ENCODE results near the gene INPP5E. TPM values are rescaled to one million over a fixed set of nuclear protein-coding genes. Genes with fewer than 3 reads are reported as not detected.

The INPP5E gene
- total and polyA plus RNA-seq, 2 experiments from 2014 or later: 5.3 to 7.1 TPM

GRCh38 chr9:136405481-136405880 is 34.2 kb downstream of the INPP5E start:
- no peaks in the 10 kb centered on the region for H3K27me3 ChIP-seq
- WGBS (ENCODE audit: low lambda C conversion rate, missing lambda C conversion rate): 91% methylated on average over 7 of the region's 7 CpGs
- H3K9me3 ChIP-seq (ENCODE audit: low read depth): no peaks in the 10 kb centered on the region
- no peak for DNase-seq (ENCODE audit: low spot score)
- TF ChIP-seq EZH2 (IDR thresholded peaks at IDR 0.05; ENCODE audit: borderline replicate concordance) (no peak), EZH2phosphoT487 (IDR thresholded peaks at IDR 0.05; ENCODE audit: low read depth, severe bottlenecking, unreplicated experiment) (no peak)
- TF ChIP-seq, protein P1, sequence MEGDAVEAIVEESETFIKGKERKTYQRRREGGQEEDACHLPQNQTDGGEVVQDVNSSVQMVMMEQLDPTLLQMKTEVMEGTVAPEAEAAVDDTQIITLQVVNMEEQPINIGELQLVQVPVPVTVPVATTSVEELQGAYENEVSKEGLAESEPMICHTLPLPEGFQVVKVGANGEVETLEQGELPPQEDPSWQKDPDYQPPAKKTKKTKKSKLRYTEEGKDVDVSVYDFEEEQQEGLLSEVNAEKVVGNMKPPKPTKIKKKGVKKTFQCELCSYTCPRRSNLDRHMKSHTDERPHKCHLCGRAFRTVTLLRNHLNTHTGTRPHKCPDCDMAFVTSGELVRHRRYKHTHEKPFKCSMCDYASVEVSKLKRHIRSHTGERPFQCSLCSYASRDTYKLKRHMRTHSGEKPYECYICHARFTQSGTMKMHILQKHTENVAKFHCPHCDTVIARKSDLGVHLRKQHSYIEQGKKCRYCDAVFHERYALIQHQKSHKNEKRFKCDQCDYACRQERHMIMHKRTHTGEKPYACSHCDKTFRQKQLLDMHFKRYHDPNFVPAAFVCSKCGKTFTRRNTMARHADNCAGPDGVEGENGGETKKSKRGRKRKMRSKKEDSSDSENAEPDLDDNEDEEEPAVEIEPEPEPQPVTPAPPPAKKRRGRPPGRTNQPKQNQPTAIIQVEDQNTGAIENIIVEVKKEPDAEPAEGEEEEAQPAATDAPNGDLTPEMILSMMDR (IDR thresholded peaks at IDR 0.05; ENCODE audit: poor library complexity): no peak
- H3K79me2 ChIP-seq: peaks cover 17% of the 10 kb centered on the region
- H2AFZ ChIP-seq: no peak overlapping the region
- H3K36me3 ChIP-seq (replicated peaks; ENCODE audit: insufficient read depth, low read depth): no peaks in the 10 kb centered on the region
- no peak overlapping the region for H3K4me3 ChIP-seq
- no peak overlapping the region for H3K4me2 ChIP-seq
- no peaks in the 10 kb centered on the region for H3K9me2 ChIP-seq (replicated peaks; ENCODE audit: insufficient read depth)
- peaks cover 5% of the 10 kb centered on the region for H3K4me1 ChIP-seq (ENCODE audit: insufficient read depth)
- H3K27ac ChIP-seq: no peak overlapping the region
- H4K20me1 ChIP-seq (ENCODE audit: insufficient read depth, poor library complexity, severe bottlenecking): no peaks in the 10 kb centered on the region

DNA sequence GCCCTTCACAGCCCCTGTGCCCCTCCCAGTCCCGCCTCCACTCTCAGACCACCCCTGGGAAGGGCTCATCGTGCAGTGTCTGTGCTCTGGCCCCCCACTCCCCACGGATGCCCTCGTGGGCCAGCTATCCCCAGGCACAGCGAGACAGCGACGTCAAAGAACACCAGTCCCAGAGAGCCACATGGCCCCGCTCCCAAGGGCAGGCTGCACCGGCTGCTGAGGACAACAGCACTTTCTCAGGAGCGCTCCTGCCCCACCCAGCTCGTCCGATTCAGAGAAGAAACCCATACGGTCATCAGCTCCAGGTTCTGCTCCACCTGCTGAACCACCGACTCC is 34.9 kb downstream of the INPP5E start:
- no peak overlapping the region for H2AFZ ChIP-seq
- H3K9me2 ChIP-seq (replicated peaks; ENCODE audit: insufficient read depth): no peaks in the 10 kb centered on the region
- peaks cover 9% of the 10 kb centered on the region for H3K4me1 ChIP-seq (ENCODE audit: insufficient read depth)
- no peak overlapping the region for H3K4me3 ChIP-seq
- H3K79me2 ChIP-seq: peaks cover 16% of the 10 kb centered on the region
- no peaks in the 10 kb centered on the region for H3K36me3 ChIP-seq (replicated peaks; ENCODE audit: insufficient read depth, low read depth)
- no peaks in the 10 kb centered on the region for H4K20me1 ChIP-seq (ENCODE audit: insufficient read depth, poor library complexity, severe bottlenecking)
- no peak overlapping the region for H3K4me2 ChIP-seq
- H3K9me3 ChIP-seq (ENCODE audit: low read depth): no peaks in the 10 kb centered on the region
- H3K27me3 ChIP-seq: no peaks in the 10 kb centered on the region
- 95% methylated on average over 14 of the region's 14 CpGs for WGBS (ENCODE audit: low lambda C conversion rate, missing lambda C conversion rate)
- no peak overlapping the region for H3K27ac ChIP-seq
- TF ChIP-seq EZH2 (IDR thresholded peaks at IDR 0.05; ENCODE audit: borderline replicate concordance): no peak
- TF ChIP-seq, protein P1 (IDR thresholded peaks at IDR 0.05; ENCODE audit: poor library complexity): no peak
- TF ChIP-seq EZH2phosphoT487 (IDR thresholded peaks at IDR 0.05; ENCODE audit: low read depth, severe bottlenecking, unreplicated experiment): no peak
- DNase-seq (ENCODE audit: low spot score): no peak

DNA sequence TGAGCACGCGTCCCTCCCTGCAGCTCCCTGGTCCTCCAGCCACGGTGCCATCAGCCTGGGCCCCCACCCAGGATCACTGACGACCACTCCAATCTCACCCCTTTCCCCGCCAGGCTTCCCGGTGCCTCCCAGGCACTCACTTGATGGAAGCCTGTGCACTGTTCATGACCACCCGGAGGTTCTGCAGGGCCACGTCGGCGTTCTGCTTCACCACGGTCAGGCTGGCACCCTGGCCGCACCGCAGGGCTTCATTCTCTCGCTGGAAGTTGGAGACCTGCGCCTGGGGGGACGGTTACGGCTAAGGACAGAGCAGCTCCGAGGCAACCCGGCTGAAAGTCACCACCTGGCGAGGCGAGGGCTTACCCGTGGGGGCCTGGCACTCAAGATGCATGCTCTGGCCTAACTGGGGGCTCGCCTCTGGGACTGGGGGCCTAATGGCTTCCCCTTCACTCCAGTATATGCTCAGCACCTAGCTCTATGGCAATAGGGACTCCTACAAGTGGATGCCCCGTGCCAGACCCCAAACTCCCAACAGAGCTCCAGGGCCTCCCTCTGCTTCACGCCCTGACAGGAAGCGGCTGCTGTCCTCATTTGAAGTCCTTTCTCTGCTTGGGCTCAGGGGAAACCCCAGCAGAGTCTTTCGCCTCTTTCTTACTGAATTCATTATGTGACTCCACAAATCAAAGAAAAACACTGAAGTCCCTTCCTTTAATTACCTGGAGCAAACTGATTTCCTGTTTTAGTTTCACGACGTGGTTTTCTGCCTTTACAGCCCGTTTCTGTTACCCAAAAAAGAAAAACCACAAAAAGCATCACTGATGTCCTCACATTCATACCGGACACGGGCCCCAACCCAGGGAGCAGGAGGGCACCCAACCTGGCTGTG is 35.5 kb downstream of the INPP5E start:
- no peak for DNase-seq (ENCODE audit: low spot score)
- Histone ChIP-seq H3K27me3 (no peaks in the 10 kb centered on the region), H3K79me2 (peaks cover 16% of the 10 kb centered on the region), H3K4me3 (no peak overlapping the region), H3K36me3 (replicated peaks; ENCODE audit: insufficient read depth, low read depth) (no peaks in the 10 kb centered on the region), H2AFZ (no peak overlapping the region), H3K4me2 (no peak overlapping the region), H3K27ac (no peak overlapping the region), H3K9me3 (ENCODE audit: low read depth) (no peaks in the 10 kb centered on the region), H3K9me2 (replicated peaks; ENCODE audit: insufficient read depth) (no peaks in the 10 kb centered on the region), H3K4me1 (ENCODE audit: insufficient read depth) (peaks cover 4% of the 10 kb centered on the region), H4K20me1 (ENCODE audit: insufficient read depth, poor library complexity, severe bottlenecking) (no peaks in the 10 kb centered on the region)
- TF ChIP-seq, protein P1 (IDR thresholded peaks at IDR 0.05; ENCODE audit: poor library complexity): no peak
- TF ChIP-seq EZH2phosphoT487 (IDR thresholded peaks at IDR 0.05; ENCODE audit: low read depth, severe bottlenecking, unreplicated experiment) (no peak), EZH2 (IDR thresholded peaks at IDR 0.05; ENCODE audit: borderline replicate concordance) (no peak)
- 94% methylated on average over 32 of the region's 32 CpGs for WGBS (ENCODE audit: low lambda C conversion rate, missing lambda C conversion rate)
